H9 (cell line): ENCODE data around the gene SERPINE1. TPM values are rescaled to one million over a fixed set of nuclear protein-coding genes. Genes with fewer than 3 reads are reported as not detected.

Experiments used
- DNase-seq: peaks from one replicate; pipeline ENCODE4 v3.0.0-alpha.2; 2017
- H2AFZ ChIP-seq: one replicate; pipeline ENCODE4 v1.6.1; 2013; ENCODE audit warnings: mild to moderate bottlenecking, low read length, control low read depth, moderate library complexity
- H2AK5ac ChIP-seq: 2 replicates; pipeline ENCODE4 v1.6.1; 2013; ENCODE audit warnings: low read length, control low read depth, mixed read lengths; ENCODE audit not compliant: insufficient read length
- H2BK120ac ChIP-seq: one replicate; pipeline ENCODE4 v1.6.1; 2013; ENCODE audit warnings: low read depth, mild to moderate bottlenecking, low read length, control low read depth, inconsistent platforms; ENCODE audit not compliant: poor library complexity, severe bottlenecking
- H2BK12ac ChIP-seq: 2 replicates; pipeline ENCODE4 v1.6.1; 2013; ENCODE audit warnings: low read length, control low read depth, mixed read lengths, low read depth; ENCODE audit not compliant: insufficient read length
- H2BK15ac ChIP-seq: 2 replicates; pipeline ENCODE4 v1.6.1; 2013; ENCODE audit warnings: low read depth, low read length, control low read depth
- H2BK20ac ChIP-seq: one replicate; pipeline ENCODE4 v1.6.1; 2013; ENCODE audit warnings: low read depth, mild to moderate bottlenecking, low read length, control low read depth, inconsistent platforms; ENCODE audit not compliant: poor library complexity, severe bottlenecking
- H2BK5ac ChIP-seq: 2 replicates; pipeline ENCODE4 v1.6.1; 2013; ENCODE audit warnings: low read length, control low read depth, mixed read lengths; ENCODE audit not compliant: insufficient read length
- H3K14ac ChIP-seq: 2 replicates; pipeline ENCODE4 v1.6.1; 2013; ENCODE audit warnings: low read length, control low read depth; ENCODE audit not compliant: insufficient read depth
- H3K18ac ChIP-seq: 2 replicates; pipeline ENCODE4 v1.6.1; 2013; ENCODE audit warnings: low read depth, mild to moderate bottlenecking, mixed read lengths, low read length, control low read depth; ENCODE audit not compliant: insufficient read length
- H3K23ac ChIP-seq: 2 replicates; pipeline ENCODE4 v1.6.1; 2013; ENCODE audit warnings: low read length, control low read depth, mixed read lengths, low read depth; ENCODE audit not compliant: insufficient read length
- H3K23me2 ChIP-seq: 2 replicates; pipeline ENCODE4 v1.6.1; 2013; ENCODE audit warnings: low read depth, mild to moderate bottlenecking, mixed read lengths, low read length, control low read depth; ENCODE audit not compliant: insufficient read length, poor library complexity, severe bottlenecking
- H3K27ac ChIP-seq: 2 replicates; pipeline ENCODE4 v1.5.1; 2013; ENCODE audit warnings: low read length, control low read depth, mixed read lengths, low read depth; ENCODE audit not compliant: insufficient read length
- H3K27me3 ChIP-seq: 2 replicates; pipeline ENCODE4 v1.6.1; 2013; ENCODE audit warnings: low read length, control low read depth, inconsistent platforms; ENCODE audit not compliant: insufficient read depth
- H3K4ac ChIP-seq: 2 replicates; pipeline ENCODE4 v1.6.1; 2013; ENCODE audit warnings: low read depth, mild to moderate bottlenecking, control low read depth, inconsistent platforms, low read length, moderate library complexity
- H3K4me1 ChIP-seq: 2 replicates; pipeline ENCODE4 v1.6.1; 2013; ENCODE audit warnings: low read length, control low read depth, inconsistent platforms; ENCODE audit not compliant: insufficient read depth
- H3K4me2 ChIP-seq: 2 replicates; pipeline ENCODE4 v1.6.1; 2013; ENCODE audit warnings: low read length, control low read depth, mixed read lengths; ENCODE audit not compliant: insufficient read length, insufficient read depth
- H3K56ac ChIP-seq: 2 replicates; pipeline ENCODE4 v1.6.1; 2013; ENCODE audit warnings: low read depth, mild to moderate bottlenecking, mixed read lengths, low read length, control low read depth; ENCODE audit not compliant: insufficient read length
- H3K79me1 ChIP-seq: 2 replicates; pipeline ENCODE4 v1.6.1; 2013; ENCODE audit warnings: low read depth, mild to moderate bottlenecking, moderate library complexity, low read length, control low read depth, inconsistent platforms; ENCODE audit not compliant: insufficient read depth, poor library complexity, severe bottlenecking
- H3K79me2 ChIP-seq: 2 replicates; pipeline ENCODE4 v1.6.1; 2013; ENCODE audit warnings: low read length, control low read depth, inconsistent platforms; ENCODE audit not compliant: insufficient read depth
- H3K9ac ChIP-seq: 2 replicates; pipeline ENCODE4 v1.6.1; 2013; ENCODE audit warnings: low read length, control low read depth, mixed read lengths; ENCODE audit not compliant: insufficient read length; ENCODE audit errors: extremely low read depth
- H3K9me3 ChIP-seq: one replicate; pipeline ENCODE4 v1.6.1; 2013; ENCODE audit warnings: low read depth, low read length, inconsistent platforms; ENCODE audit not compliant: control insufficient read depth
- H3T11ph ChIP-seq: one replicate; pipeline ENCODE4 v1.6.1; 2013; ENCODE audit warnings: mild to moderate bottlenecking, low read length, control low read depth, inconsistent platforms
- H4K20me1 ChIP-seq: one replicate; pipeline ENCODE4 v1.6.1; 2013; ENCODE audit not compliant: control insufficient read depth, insufficient read length, insufficient read depth
- H4K5ac ChIP-seq: 2 replicates; pipeline ENCODE4 v1.6.1; 2013; ENCODE audit warnings: low read depth, mild to moderate bottlenecking, mixed read lengths, low read length, control low read depth; ENCODE audit not compliant: insufficient read length
- H4K8ac ChIP-seq: replicated peaks from 2 replicates; pipeline ENCODE4 v1.6.1; 2013; ENCODE audit warnings: low read length, control low read depth, mixed read lengths, low read depth; ENCODE audit not compliant: insufficient read length
- H4K91ac ChIP-seq: 2 replicates; pipeline ENCODE4 v1.6.1; 2013; ENCODE audit warnings: low read depth, mild to moderate bottlenecking, moderate library complexity, mixed read lengths, low read length, control low read depth; ENCODE audit not compliant: insufficient read length
- H3K27ac Mint-ChIP-seq, 3 experiments: 2 replicates in 2 of 3; 3 replicates in 1 of 3; pipeline ENCODE4 v1.8.0; 2020 to 2021; ENCODE audit warnings: mixed read lengths in 3 of 3, mild to moderate bottlenecking in 1 of 3, moderate library complexity in 1 of 3
- H3K27me3 Mint-ChIP-seq: 2 replicates; pipeline ENCODE4 v1.8.0; 2021; ENCODE audit warnings: low read depth, mild to moderate bottlenecking, moderate library complexity, mixed read lengths
- H3K36me3 Mint-ChIP-seq, 3 experiments: 2 replicates in 2 of 3; 3 replicates in 1 of 3; pipeline ENCODE4 v1.8.0; 2020 to 2021; ENCODE audit warnings: low read depth in 3 of 3, mixed read lengths in 3 of 3; ENCODE audit not compliant: insufficient read depth in 1 of 3
- H3K4me1 Mint-ChIP-seq, 2 experiments: 2 replicates each; pipeline ENCODE4 v1.8.0; 2020; ENCODE audit warnings: mixed read lengths in 2 of 2
- H3K4me3 Mint-ChIP-seq, 2 experiments: 2 replicates in 1 of 2; 3 replicates in 1 of 2; pipeline ENCODE4 v1.8.0; 2020 to 2021; ENCODE audit warnings: mild to moderate bottlenecking in 2 of 2, mixed read lengths in 2 of 2, moderate library complexity in 1 of 2
- H3K9me3 Mint-ChIP-seq, 2 experiments: 2 replicates in 1 of 2; 3 replicates in 1 of 2; pipeline ENCODE4 v1.8.0; 2020; ENCODE audit warnings: mild to moderate bottlenecking in 2 of 2, mixed read lengths in 2 of 2, moderate library complexity in 1 of 2
- CTCF ChIP-seq: fragments of 200-600 bp; sonication (generic); conservative IDR thresholded peaks from 3 replicates; pipeline ENCODE4 v1.8.0; 2021; ENCODE audit warnings: antibody characterized with exemption, mild to moderate bottlenecking
- total RNA-seq: library from RNA; stranded (reverse); gene quantifications from 2 replicates; pipeline ENCODE4 v1.2.1, GENCODE V29; 2021

SERPINE1 gene
- total RNA-seq, 1 experiment from 2014 or later, result 11.5 TPM

DNA sequence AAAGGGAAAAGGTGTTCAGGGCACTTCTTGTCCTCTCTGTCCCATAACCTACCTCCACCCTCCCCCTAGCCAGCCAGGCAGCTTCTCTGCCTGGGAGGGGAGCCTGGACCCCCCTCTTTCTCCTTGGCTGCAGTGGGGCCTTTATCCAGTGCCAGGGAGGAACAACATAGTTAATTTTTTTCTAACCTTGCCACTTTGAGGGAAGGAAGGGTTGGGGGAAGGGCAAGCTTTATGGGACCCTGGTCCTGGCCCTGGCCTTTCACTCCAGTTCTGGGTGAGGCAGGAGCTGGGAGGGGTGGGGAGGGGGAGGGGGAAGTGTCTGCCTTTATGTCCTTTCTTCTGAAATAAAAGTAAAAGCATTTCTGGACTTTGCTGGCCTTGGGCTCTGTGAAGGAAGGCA, 34.0 kb downstream of the SERPINE1 start:
- no peak overlapping the region for H2BK15ac ChIP-seq
- H3K23ac ChIP-seq, result no peak overlapping the region
- H3K9ac ChIP-seq, result no peak overlapping the region
- H2BK20ac ChIP-seq, result no peak overlapping the region
- no peak overlapping the region for H3K27ac Mint-ChIP-seq
- H3K9me3 Mint-ChIP-seq, result no peaks in the 10 kb centered on the region; a peak in 1 of 5 replicates
- H3K23me2 ChIP-seq, result peaks cover 24% of the 10 kb centered on the region
- no peak overlapping the region for H3K14ac ChIP-seq
- H3K4me1 Mint-ChIP-seq, result peaks cover 41 to 58% of the 10 kb centered on the region in 2 experiments
- peaks cover 7% of the 10 kb centered on the region; the same call in 1 of the 2 replicates for H3K4me1 ChIP-seq
- no peak overlapping the region for H4K8ac ChIP-seq
- H3K27me3 ChIP-seq, result no peaks in the 10 kb centered on the region; the same call in 1 of the 2 replicates
- no peaks in the 10 kb centered on the region for H4K20me1 ChIP-seq
- DNase-seq, result no peak
- H2BK12ac ChIP-seq, result no peak overlapping the region
- no peak overlapping the region for H2BK120ac ChIP-seq
- no peaks in the 10 kb centered on the region for H3K9me3 ChIP-seq
- no peak overlapping the region for H2AK5ac ChIP-seq
- H3K27me3 Mint-ChIP-seq, result peaks cover 13% of the 10 kb centered on the region
- H3K27ac ChIP-seq, result no peak overlapping the region
- H3K4me3 Mint-ChIP-seq, result peak overlapping the region in 1 of 2 experiments; percentile 53; a peak in 1 of 5 replicates
- H3K79me1 ChIP-seq, result no peaks in the 10 kb centered on the region
- no peak overlapping the region for H3K56ac ChIP-seq
- no peak overlapping the region for H3K18ac ChIP-seq
- H3K79me2 ChIP-seq, result no peaks in the 10 kb centered on the region
- TF ChIP-seq CTCF, result no peak
- H3K36me3 Mint-ChIP-seq, result peaks cover 0 to 25% (median 20%) of the 10 kb centered on the region in 3 experiments; a peak in 4 of 7 replicates
- H3K4ac ChIP-seq, result no peak overlapping the region
- no peak overlapping the region for H3T11ph ChIP-seq
- H4K91ac ChIP-seq, result no peak overlapping the region
- no peak overlapping the region for H3K4me2 ChIP-seq
- no peak overlapping the region for H2BK5ac ChIP-seq
- no peak overlapping the region for H2AFZ ChIP-seq
- no peak overlapping the region for H4K5ac ChIP-seq
